ENCODE results near the gene TNFRSF6B.
"Not testable (repeated sequence)": the region's sequence is repeated elsewhere in the genome, so short reads cannot be mapped to it uniquely, and the experiment has no call there.

GRCh38 chr20:63650486-63650885 is 46.0 kb upstream of the TNFRSF6B start:
- not testable (repeated sequence) for TF ChIP-seq SIN3A (IDR thresholded peaks at IDR 0.05; ENCODE audit: borderline replicate concordance, insufficient read depth, low read depth, low read length); CTCF (IDR thresholded peaks at IDR 0.05); POLR2AphosphoS5 (IDR thresholded peaks at IDR 0.05; ENCODE audit: low read depth, low read length)

All from Panc1 (cell line).